ENCODE measurements around the gene ZFAND2A.

GRCh38 chr7:1114505-1114904 is 45.5 kb downstream of the ZFAND2A start:
- no peak for TF ChIP-seq POLR2A (IDR thresholded peaks at IDR 0.05; ENCODE audit: extremely low read depth, insufficient read length)
- TF ChIP-seq, protein P1, sequence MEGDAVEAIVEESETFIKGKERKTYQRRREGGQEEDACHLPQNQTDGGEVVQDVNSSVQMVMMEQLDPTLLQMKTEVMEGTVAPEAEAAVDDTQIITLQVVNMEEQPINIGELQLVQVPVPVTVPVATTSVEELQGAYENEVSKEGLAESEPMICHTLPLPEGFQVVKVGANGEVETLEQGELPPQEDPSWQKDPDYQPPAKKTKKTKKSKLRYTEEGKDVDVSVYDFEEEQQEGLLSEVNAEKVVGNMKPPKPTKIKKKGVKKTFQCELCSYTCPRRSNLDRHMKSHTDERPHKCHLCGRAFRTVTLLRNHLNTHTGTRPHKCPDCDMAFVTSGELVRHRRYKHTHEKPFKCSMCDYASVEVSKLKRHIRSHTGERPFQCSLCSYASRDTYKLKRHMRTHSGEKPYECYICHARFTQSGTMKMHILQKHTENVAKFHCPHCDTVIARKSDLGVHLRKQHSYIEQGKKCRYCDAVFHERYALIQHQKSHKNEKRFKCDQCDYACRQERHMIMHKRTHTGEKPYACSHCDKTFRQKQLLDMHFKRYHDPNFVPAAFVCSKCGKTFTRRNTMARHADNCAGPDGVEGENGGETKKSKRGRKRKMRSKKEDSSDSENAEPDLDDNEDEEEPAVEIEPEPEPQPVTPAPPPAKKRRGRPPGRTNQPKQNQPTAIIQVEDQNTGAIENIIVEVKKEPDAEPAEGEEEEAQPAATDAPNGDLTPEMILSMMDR (IDR thresholded peaks at IDR 0.05; ENCODE audit: low read depth, low read length) = no peak
- no peak for TF ChIP-seq MYC (IDR thresholded peaks at IDR 0.05; ENCODE audit: low read depth, low read length)
- TF ChIP-seq, protein P2, sequence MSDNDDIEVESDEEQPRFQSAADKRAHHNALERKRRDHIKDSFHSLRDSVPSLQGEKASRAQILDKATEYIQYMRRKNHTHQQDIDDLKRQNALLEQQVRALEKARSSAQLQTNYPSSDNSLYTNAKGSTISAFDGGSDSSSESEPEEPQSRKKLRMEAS (IDR thresholded peaks at IDR 0.05; ENCODE audit: low read depth, low read length) = no peak
